Measurements from ENCODE around the gene SNX18. TPM values are rescaled to one million over a fixed set of nuclear protein-coding genes. Genes with fewer than 3 reads are reported as not detected.

SNX18 gene
- total and polyA plus RNA-seq, 10 of the 15 experiments (the other 5 are each of a cell fraction or from before 2014, with no cell fraction given), result 0.27 to 1.7 (median 0.47) TPM

GRCh38 chr5:54480296-54480695 lies 37.3 kb upstream of the SNX18 start:
- Histone ChIP-seq H3K27me3 (replicated peaks in 1 of 2; ENCODE audit: control insufficient read depth in 2 of 2, insufficient read depth in 2 of 2, low read length in 1 of 2) (no peaks in the 10 kb centered on the region), H3K27ac (ENCODE audit: control insufficient read depth, insufficient read depth) (no peak overlapping the region), H4K20me1 (ENCODE audit: control insufficient read depth, insufficient read depth) (no peaks in the 10 kb centered on the region), H3K36me3 (ENCODE audit: control insufficient read depth in 2 of 2, insufficient read depth in 2 of 2, low read length in 1 of 2) (no peaks in the 10 kb centered on the region), H3K9ac (ENCODE audit: control insufficient read depth, insufficient read depth, low read length) (no peak overlapping the region), H3K9me3 (replicated peaks; ENCODE audit: control insufficient read depth, insufficient read depth, low read length) (no peaks in the 10 kb centered on the region), H2AFZ (ENCODE audit: control insufficient read depth, low read depth, low read length) (no peak overlapping the region), H3K4me2 (ENCODE audit: control insufficient read depth, insufficient read depth) (no peak overlapping the region), H3K79me2 (ENCODE audit: control insufficient read depth, insufficient read depth, low read length) (no peaks in the 10 kb centered on the region), H3K4me1 (ENCODE audit: control insufficient read depth, insufficient read depth, low read length) (no peaks in the 10 kb centered on the region), H3K4me3 (no peak overlapping the region)
- ChIA-PET CTCF (interaction anchor here (0.5 to 2.2 kb wide), 3 partner anchors 9 to 16 kb away, joined by 3 to 12 read pairs (median 5); no protein-coding TSS in a partner anchor), RAD21 (ENCODE audit: unreplicated experiment) (interaction anchor here (1.3 kb wide), 1 partner anchor 10 kb away, joined by 3 read pairs; no protein-coding TSS in a partner anchor), POLR2A (no interaction called here), SMC1A (ENCODE audit: uncharacterized antibody, unreplicated experiment) (no interaction called here)
- TF ChIP-seq, protein P1, sequence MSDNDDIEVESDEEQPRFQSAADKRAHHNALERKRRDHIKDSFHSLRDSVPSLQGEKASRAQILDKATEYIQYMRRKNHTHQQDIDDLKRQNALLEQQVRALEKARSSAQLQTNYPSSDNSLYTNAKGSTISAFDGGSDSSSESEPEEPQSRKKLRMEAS (IDR thresholded peaks at IDR 0.05; ENCODE audit: low read depth, low read length), result no peak
- no peak for TF ChIP-seq BACH1 (IDR thresholded peaks at IDR 0.05; ENCODE audit: borderline replicate concordance)
- no peak for TF ChIP-seq NR2C1 (IDR thresholded peaks at IDR 0.05)
- TF ChIP-seq MEF2A (IDR thresholded peaks at IDR 0.05; ENCODE audit: insufficient read depth, low read depth, low read length), result no peak
- no peak for TF ChIP-seq CEBPB (IDR thresholded peaks at IDR 0.05; ENCODE audit: borderline replicate concordance in 1 of 2, low read depth in 2 of 2, low read length in 2 of 2)
- intact Hi-C loops (cut with micrococcal nuclease; ENCODE audit: unreplicated experiment), result no loop called here
- ATAC-seq (no peak), DNase-seq (ENCODE audit: low read depth, low spot score) (no peak), FAIRE-seq (no peak)
- in situ Hi-C loops (cut with MboI), result no loop called here
- BruUV-seq (replicated peaks), result no TSS peak

- ChIA-PET CTCF (no interaction called here), SMC1A (ENCODE audit: uncharacterized antibody, unreplicated experiment) (interaction anchor here (0.6 to 1.1 kb wide), 2 partner anchors 199 to 1008 kb away, joined by 3 read pairs; no protein-coding TSS in a partner anchor), RAD21 (ENCODE audit: unreplicated experiment) (interaction anchor here (1.6 kb wide), 1 partner anchor 241 kb away, joined by 5 read pairs; no protein-coding TSS in a partner anchor), POLR2A (no interaction called here)
- in situ Hi-C loops (cut with MboI), result no loop called here
- no peaks in the 10 kb centered on the region for H4K20me1 ChIP-seq (ENCODE audit: control insufficient read depth, insufficient read depth)
- no peaks in the 10 kb centered on the region for H3K4me1 ChIP-seq (ENCODE audit: control insufficient read depth, insufficient read depth, low read length)
- no peaks in the 10 kb centered on the region for H3K27me3 ChIP-seq (replicated peaks in 1 of 2; ENCODE audit: control insufficient read depth in 2 of 2, insufficient read depth in 2 of 2, low read length in 1 of 2)
- no peak overlapping the region for H3K4me2 ChIP-seq (ENCODE audit: control insufficient read depth, insufficient read depth)
- no peak overlapping the region for H3K9ac ChIP-seq (ENCODE audit: control insufficient read depth, insufficient read depth, low read length)
- no peak for FAIRE-seq
- H3K79me2 ChIP-seq (ENCODE audit: control insufficient read depth, insufficient read depth, low read length), result no peaks in the 10 kb centered on the region
- WGBS (ENCODE audit: insufficient coverage, insufficient replicate concordance, low lambda C conversion rate, missing lambda C conversion rate), result 34% methylated on average over 5 of the region's 5 CpGs
- BruUV-seq (replicated peaks), result no TSS peak
- H3K4me3 ChIP-seq, result no peak overlapping the region
- no peaks in the 10 kb centered on the region for H3K36me3 ChIP-seq (ENCODE audit: control insufficient read depth in 2 of 2, insufficient read depth in 2 of 2, low read length in 1 of 2)
- no peak for ATAC-seq
- intact Hi-C loops (cut with micrococcal nuclease; ENCODE audit: unreplicated experiment), result no loop called here
- H3K27ac ChIP-seq (ENCODE audit: control insufficient read depth, insufficient read depth), result no peak overlapping the region
- DNase-seq (ENCODE audit: low read depth, low spot score), result no peak
- H3K9me3 ChIP-seq (replicated peaks; ENCODE audit: control insufficient read depth, insufficient read depth, low read length), result no peaks in the 10 kb centered on the region
- no peak overlapping the region for H2AFZ ChIP-seq (ENCODE audit: control insufficient read depth, low read depth, low read length)
- TF ChIP-seq FOXK2 (IDR thresholded peaks at IDR 0.05) (no peak), NR2F1 (conservative IDR thresholded peaks at IDR 0.05) (no peak), NFIC (IDR thresholded peaks at IDR 0.05; ENCODE audit: low read depth, low read length) (no peak), YBX1 (IDR thresholded peaks at IDR 0.05) (no peak), EP300 (IDR thresholded peaks at IDR 0.05; ENCODE audit: borderline replicate concordance in 1 of 2, control insufficient read depth in 1 of 2, low read depth in 2 of 2, low read length in 2 of 2) (no peak)
- TF ChIP-seq, protein P2, sequence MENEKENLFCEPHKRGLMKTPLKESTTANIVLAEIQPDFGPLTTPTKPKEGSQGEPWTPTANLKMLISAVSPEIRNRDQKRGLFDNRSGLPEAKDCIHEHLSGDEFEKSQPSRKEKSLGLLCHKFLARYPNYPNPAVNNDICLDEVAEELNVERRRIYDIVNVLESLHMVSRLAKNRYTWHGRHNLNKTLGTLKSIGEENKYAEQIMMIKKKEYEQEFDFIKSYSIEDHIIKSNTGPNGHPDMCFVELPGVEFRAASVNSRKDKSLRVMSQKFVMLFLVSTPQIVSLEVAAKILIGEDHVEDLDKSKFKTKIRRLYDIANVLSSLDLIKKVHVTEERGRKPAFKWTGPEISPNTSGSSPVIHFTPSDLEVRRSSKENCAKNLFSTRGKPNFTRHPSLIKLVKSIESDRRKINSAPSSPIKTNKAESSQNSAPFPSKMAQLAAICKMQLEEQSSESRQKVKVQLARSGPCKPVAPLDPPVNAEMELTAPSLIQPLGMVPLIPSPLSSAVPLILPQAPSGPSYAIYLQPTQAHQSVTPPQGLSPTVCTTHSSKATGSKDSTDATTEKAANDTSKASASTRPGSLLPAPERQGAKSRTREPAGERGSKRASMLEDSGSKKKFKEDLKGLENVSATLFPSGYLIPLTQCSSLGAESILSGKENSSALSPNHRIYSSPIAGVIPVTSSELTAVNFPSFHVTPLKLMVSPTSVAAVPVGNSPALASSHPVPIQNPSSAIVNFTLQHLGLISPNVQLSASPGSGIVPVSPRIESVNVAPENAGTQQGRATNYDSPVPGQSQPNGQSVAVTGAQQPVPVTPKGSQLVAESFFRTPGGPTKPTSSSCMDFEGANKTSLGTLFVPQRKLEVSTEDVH (IDR thresholded peaks at IDR 0.05; ENCODE audit: low read depth, partially characterized antibody), result no peak
- TF ChIP-seq, protein P3, sequence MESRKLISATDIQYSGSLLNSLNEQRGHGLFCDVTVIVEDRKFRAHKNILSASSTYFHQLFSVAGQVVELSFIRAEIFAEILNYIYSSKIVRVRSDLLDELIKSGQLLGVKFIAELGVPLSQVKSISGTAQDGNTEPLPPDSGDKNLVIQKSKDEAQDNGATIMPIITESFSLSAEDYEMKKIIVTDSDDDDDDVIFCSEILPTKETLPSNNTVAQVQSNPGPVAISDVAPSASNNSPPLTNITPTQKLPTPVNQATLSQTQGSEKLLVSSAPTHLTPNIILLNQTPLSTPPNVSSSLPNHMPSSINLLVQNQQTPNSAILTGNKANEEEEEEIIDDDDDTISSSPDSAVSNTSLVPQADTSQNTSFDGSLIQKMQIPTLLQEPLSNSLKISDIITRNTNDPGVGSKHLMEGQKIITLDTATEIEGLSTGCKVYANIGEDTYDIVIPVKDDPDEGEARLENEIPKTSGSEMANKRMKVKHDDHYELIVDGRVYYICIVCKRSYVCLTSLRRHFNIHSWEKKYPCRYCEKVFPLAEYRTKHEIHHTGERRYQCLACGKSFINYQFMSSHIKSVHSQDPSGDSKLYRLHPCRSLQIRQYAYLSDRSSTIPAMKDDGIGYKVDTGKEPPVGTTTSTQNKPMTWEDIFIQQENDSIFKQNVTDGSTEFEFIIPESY (IDR thresholded peaks at IDR 0.05), result no peak
These were observed 33.2 kb upstream of the SNX18 start for GRCh38 chr5:54484219-54484894.
